GM18499 (cell line): ENCODE results near the gene AP1S1.

ENCODE experiments used
- ATAC-seq: cut with Tn5 transposase; IDR thresholded peaks from one replicate; pipeline ENCODE4 v1.9.1; 2021; ENCODE audit warnings: moderate number of reproducible peaks; ENCODE audit not compliant: insufficient read depth, unreplicated experiment

Gene AP1S1

DNA sequence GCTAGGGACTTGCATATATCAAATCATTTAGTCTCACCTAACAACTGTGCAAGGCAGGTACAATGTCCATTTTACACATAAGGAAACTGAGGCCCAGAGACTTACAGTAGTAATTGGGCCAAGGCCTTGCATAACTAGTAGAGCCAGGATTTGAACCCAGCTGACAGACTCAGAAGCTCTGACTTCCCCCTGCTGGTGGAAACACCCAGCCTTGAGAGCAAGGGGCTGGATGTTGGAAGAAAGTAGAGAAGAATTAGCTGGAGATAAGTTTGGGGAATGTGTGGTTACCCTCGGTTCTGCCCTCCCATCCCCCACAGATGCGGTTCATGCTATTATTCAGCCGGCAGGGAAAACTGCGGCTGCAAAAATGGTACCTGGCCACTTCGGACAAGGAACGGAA lies 2.0 kb downstream of the AP1S1 start:
- ATAC-seq: no peak

DNA sequence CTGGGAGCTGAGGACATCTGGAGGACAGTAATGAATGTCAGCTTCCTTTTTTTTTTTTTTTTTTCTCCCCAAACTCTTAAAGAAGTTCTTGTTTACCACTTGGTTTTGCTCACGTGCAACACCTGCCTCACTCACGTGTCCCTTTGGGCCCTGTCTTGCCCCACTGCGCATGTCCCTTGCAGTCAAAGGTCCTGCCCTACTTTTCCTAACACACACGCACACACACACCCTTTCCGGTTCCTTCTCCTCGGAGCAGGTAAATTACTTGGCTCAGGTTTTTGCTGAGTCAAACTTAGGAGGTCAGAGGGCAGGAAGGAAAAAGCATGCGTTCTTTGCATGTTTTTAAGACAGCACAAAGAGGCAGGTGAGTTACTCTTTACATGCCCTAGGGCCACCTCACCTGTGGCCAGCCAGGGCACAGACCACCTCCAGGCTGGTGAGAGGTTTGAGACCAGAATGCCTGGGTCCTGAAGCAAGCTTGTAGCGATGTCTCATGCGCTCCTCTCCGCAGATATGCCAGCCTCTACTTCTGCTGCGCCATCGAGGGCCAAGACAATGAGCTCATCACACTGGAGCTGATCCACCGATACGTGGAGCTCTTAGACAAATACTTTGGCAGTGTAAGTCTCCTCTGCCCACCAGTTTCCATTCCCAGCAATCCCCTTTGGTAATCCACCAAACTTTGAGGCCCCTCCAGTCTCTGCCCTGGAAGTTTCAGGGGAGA lies 2.8 kb downstream of the AP1S1 start:
- no peak for ATAC-seq

DNA sequence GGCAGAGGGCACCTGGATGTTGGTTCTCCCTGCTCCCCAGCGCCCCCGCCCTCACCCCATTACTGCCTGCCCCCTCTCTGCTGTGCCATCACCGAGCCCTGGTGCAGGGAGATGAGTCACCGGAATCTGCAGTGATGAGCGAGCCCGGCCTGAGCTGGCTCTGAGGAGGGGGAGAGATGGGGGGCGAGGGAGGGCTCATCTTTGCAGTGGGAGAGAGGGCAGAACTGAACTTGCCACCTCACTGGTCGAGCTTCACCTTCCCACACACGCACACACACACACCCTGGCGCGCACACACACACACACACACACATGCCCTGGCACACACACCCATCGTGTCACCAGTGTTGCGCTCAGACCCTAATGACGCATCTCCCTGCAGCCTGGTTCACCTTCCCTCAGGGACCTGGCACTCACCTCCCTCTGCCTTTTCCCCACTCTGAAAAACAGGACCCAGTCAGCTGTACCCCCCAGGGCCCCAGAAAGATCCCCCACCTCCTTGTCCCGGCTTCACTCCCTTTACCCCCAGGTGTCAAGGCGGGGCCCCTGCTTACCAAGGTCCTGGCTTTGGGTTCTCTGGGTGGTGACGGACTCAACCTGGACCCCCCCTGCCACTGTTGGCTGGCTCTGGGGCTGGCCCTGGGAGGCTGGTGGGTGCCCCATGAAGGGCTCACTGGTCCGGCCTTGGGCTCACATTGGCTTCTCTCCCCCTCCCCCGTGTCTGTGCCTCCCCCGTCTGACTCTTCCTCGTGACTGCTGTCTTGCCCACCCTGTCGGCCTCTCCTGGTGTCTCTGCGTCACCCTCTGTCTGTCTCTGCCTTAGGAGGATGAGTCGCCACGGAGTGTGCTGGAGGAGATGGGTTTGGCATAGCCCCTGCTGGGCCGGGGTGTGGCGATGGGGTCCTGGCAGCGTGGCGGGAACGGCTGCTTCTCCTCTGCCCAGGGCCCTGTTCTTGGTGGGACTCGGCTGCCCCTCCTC lies 5.7 kb downstream of the AP1S1 start:
- ATAC-seq: no peak

DNA sequence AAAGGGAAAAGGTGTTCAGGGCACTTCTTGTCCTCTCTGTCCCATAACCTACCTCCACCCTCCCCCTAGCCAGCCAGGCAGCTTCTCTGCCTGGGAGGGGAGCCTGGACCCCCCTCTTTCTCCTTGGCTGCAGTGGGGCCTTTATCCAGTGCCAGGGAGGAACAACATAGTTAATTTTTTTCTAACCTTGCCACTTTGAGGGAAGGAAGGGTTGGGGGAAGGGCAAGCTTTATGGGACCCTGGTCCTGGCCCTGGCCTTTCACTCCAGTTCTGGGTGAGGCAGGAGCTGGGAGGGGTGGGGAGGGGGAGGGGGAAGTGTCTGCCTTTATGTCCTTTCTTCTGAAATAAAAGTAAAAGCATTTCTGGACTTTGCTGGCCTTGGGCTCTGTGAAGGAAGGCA lies 6.6 kb downstream of the AP1S1 start:
- no peak for ATAC-seq

DNA sequence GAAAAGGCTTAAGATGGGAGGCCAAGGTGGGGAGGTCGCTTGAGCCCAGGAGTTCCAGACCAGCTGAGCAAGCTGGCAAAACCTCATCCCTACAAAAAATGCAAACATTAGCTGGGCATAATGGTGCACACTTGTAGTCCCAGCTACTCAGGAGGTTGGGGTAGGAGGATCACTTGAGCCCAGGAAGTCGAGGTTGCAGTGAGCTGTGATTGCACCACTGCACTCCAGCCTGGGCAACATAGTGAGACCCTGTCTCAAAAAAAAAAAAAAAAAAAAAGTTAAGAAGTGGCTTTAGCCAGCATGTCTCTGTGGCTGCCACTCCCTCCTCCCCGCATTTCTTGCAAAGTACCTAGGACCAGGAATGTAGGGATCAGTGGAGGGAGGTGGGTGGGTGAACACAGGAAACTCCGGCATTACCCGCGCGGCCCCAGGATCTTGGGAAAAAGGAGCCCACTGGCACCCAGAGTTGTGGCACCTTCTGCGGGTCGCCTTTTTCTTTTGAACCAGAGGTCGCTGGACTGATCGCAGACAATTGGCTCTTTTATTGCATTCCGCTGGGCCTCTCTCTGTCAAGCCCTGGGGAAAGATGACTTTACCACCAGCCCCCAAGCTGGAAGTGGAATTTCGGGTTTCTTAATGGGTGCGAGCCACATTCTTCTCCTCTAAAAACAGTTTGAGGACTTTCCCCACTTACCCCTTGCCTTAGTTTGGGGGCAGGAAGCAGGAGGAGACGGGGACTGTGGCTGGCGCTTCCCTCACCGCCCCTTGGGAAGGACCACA lies 7.6 kb downstream of the AP1S1 start:
- ATAC-seq: no peak

DNA sequence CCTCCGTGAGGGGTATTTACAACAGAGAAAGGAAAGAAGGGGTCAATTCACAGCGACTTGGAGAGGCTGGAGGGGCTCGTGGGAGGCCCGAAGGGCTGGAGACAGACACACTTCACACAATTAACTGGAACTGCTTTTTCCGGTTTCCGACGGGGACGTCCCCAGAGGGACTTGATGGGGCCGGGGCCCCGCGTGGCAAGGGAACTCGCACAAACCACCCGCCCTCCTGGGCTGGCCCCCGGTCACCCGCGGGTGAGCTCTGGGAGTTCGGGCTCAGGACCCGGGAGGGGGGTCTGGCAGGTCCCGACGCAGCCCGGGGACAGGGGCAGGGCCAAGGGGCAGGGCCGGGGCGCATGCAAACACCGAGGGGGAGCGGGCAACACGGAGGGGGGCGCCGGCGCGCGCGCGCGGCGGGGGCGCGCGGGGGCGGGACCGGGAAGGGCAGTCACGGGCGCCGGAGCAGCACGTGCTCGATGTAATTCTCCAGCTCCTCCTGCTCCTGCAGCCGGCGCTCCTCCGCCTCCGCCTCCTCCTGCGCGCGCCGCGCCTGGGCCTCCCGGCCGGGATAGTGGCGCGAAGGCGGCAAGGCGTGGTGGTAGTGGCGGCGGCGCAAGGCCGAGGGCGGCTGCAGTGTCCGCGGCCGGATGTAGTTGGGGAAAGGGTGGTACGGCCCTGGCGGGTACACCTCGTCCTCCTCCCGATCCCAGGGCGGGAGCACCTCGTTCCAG lies 8.4 kb downstream of the AP1S1 start:
- ATAC-seq: no peak

DNA sequence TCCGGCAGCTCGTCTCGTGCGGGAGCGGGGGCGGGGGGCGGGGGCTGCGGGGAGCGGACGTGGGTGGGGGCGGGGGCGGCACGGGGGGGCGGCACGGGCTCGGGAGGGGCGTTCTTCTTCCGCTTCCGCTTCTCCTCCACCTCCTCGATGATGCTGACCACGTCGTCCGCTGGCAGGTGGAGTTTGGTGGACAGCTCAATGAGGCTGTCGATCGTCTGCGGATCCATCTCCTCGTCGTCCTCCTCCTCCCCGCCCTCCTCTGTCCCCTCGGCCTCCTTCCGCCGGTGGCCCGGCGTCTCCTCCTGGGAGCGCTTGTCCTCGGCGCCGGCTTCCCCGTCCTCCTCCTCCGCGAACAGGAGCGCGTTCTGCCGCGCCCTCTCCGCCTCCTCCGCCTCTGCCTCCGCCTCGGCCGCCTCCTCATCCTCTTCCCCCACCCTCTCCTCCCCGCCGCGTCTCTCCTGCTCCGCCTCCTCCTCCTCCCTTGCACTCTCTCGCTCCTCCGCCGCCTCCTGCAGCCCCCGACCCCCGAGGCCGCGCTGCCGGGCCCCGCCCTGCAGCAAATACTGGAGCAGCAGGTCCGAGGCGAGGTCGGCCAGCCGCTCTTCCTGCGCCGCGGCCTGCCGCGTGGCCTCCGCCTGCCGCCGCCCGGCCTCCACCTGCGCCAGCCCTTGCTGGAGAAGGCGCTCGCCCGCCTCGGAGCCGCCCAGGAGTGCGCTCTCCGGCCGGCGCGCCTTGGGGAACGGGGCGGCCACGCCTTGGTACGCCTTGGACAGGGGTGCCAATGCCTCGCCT lies 9.2 kb downstream of the AP1S1 start:
- no peak for ATAC-seq

DNA sequence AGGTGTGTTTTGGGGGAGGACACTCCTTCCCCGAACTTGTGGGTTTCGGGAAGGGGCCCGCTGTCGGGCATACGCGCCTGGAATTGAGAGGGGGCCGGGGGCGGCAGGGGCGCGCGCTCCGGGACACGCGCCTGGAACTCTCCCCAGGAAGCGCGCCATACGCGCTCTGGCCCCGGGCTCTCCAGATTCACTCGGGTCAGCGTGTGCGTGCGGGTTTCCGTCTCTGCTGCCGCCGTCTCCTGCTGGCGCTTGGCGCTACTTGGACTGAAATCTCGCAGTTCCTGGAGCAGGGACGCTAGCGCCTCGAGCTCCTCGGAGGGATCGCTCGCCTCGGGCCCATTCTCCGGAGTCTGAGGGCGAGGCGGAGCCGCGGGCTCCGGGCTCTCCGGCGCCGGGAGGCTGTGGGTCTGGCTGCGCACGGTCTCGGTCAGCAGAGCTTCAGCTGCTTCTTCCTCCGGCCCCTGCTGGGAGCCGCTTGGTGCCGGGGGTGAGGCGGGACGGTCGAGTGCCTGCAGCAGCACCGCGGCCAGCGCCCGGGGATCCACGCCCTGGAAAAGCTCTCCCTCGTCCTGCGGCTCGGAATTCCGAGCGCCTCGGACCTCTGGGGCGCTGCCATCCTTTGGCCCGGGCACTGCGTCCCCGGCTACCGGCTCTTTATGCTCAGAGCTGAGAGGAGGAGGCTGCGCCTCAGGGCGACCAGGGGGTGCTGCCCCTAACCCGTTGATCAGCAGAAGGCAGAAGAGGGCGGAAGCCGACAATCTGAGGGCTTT lies 10.0 kb downstream of the AP1S1 start:
- no peak for ATAC-seq

DNA sequence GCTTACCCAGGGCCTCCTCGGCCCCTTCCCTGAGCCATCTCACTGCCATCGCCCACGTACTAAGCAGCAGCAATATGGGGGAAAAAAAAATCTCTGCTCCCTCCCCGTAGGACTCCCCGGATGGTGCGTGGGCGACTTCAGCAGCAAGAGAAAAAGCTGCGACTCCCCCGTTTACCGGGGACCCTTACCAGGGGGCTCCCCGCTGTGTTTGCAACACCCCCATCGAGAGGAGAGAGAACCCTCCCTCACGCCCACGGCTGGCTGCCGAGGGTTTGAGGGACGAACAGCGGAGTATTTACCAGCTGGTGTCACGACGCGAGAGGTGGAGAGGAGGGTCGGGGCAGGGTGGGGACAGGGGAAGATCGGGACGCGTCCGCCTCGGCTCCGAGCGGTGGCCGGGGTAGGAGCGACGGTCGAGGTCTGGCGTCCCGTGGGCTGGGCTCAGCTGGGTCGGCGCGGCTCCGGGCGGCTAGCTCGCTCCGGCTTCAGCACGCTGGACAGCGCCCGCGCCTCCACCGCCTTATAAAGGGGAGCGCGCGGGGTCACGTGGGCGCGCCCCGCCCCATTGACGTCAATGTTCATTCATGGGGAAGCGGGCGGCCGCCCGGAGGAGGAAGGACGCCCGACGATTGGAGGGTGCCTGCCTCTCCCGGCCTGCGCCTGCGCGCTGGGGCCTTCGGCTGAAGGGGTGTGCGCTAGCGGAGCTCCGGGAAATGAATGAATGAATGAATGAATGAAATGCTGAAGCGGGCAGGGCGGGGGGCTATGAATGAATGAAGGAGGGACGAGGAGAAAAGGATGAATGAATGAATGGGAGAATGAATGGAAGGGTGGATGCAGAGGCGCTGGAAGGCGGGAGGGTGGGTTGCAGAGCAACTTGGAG lies 11.0 kb downstream of the AP1S1 start, which contains the start of gene VGF:
VGF (minus strand) TSS at position 495 of the 883 bp plus-strand sequence. CDS start 726 bp downstream, outside the sequence.
- ATAC-seq: no peak

DNA sequence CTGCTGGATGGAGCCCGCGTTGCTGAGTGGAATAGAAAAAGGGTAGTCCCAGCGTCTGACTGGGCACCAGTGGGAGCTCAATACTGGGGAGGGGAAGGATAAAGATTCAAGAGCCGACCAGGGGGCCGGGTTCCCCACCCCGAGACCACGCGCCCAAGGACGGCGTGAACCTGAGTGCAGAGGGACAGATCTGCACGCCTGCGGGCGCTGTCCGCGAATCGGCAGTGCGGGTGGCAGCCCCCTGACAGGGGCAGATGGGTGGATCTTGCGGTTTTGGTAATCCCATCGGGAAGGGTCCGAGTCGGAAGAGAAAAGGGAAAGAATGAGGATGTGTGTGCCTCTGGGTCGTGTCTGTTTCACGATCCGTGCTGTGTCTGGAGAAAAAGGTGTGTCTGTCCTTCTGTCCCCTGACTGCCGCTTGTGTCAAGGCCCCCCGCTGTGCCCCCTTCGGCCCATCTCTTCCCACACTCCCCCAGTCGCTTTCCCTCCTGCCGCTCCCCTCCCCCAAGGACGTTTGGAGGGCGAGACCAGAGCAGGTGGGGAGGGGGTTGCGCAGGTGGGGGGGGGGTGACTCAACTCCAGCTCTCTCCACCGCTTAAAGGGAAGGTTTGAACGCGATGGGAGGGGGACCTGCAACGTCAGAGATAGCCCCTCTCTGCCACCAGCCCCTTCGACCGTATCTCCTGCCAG lies 11.8 kb downstream of the AP1S1 start:
- ATAC-seq: no peak

DNA sequence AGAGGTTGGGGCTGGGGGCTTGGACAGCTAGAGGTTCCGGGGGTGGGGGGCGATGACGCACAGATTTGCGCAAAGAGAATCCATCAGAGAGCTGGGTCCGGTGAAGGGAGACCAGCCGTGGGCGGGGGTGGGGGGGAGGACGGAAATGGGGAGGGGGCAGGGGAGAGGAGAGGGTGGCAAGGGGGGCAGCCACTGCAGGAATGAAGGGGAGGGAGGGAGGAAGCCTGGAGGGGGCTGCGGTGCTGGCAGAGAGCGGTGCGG lies 12.3 kb downstream of the AP1S1 start:
- no peak for ATAC-seq

DNA sequence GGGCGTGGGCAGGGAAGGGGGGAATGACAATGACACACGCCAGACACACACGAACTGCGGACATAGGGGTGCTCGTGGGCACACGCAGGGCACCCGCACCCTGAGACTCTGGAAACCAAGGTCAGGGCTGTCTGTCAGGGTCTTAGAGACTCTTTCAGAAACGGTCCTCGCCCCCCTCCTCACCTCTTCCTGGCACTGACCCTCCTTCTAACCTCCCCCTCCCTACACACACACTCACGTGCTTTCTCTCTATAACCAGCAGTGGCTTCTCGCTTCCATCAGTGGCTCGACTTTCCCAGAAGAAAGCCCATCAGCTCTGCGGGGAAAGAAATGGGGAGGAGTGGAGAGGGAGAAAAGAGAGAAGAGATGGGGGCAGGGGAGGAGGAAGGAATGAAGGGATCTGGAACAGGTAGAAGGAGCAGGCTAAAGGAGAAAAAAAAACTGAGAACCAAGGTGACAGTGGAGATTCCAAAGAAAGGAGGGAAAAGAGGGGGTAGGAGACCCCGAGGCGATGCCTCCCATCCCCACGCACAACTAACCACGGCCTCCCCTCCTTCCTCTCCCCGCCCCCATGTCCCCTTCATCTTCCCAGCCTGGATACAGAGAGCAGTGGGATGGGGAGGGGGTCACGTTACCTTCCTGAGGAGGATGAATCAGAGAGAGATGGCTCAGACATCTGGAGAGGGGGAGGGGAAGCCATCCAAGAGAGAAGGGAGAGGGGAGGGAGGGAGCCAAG lies 12.8 kb downstream of the AP1S1 start:
- no peak for ATAC-seq

DNA sequence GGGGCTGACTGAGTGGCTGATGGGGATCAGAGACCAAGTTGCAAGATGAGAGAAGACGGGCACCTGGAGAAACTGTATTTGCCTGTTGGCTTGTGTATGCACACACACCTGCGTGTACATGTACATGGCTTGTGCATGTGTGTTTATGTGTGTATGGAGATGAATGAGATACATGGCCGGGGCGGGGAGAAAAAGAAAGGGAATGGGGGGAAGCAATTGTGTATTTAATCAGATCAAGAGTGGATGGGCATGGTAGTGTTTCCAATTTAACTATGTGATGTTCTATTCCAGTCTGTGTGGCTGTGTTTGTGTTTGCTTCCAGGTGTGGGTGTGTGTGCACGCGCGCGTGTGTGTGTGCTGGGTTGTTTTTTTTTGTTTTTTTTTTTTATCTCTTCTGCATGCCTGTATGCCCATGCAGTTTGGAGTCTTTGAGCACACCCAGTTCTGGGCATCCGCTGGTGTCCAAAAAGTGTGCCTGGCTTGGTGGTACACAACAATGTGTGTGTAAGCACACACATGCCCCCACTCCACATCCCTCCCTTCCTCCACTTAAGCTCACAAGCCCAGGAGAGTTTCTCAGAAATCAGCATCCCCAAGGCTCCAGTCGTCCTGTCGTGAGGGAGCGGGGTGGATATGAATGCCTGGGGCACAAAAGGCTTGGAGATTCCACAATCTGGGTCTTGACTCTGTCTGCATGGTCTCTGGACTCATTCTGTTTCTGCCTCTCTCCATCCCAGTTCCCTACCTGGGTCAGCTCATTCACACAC lies 13.6 kb downstream of the AP1S1 start:
- ATAC-seq: no peak

DNA sequence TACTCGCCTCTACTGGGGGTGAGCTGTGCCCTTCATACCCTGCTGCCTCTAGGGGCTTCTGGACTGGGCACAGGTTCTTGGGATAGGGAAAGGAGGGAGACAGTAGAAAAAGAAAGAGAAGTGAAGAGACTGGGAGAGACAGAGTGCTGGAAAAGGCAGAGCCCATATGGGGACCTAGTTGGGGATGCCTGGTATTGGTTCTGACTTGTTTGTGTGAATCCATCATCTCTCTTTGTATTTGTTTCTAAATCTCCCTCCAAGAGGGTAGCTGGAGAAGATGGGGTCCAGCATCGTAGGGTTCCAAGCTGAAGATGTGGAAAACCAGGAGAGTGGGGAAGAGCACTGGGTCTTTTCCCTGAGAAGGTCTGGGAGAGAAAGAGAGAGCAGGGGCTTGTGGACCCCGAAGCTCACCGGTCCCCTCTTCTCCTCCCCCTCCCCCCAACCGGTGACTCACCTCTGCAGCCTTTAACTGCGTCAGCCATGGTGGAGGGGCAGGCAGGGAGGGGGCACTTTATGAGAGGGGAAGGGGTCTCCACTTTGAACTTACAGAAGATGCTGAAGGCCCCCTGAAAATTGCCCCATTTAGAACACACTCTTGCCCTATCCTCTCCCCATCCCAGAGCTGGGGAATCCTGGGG lies 14.3 kb downstream of the AP1S1 start:
- no peak for ATAC-seq

DNA sequence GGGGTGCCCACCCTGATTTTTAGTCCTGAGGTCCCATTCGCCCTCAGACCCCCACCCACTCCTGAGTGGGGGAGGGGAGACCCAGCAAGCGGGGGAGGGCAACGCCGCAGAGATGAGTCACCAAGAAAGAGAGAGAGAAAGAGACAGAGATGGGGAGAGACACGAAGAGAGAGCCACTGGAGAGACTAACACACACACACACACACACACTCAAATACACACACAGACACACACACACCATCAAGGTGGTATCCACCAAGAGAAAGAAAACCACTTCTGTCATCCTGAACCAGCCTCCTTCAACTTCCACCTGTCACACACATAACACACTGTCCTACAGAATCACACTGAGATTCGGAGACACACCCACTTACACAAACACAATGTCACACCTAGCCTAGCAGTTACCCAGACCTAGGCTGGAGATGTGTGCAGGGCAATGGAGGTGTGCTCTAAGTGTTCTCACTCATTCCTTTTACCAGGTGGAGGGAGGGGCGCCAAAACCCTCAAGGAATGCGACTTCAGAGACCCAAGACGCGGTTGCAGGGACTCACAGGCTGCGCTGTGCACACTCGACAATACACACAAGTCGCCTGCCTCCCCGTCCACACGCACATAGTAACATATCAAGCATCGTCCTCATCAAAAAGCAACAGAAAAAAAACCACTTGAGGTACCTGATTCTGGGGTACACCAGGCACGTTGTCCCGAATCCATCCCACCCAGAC lies 15.0 kb downstream of the AP1S1 start:
- ATAC-seq: no peak
